SK-N-MC (cell line): ENCODE data around the gene ADARB2.

Experiments used
- DNase-seq: peaks from one replicate; pipeline ENCODE4 v3.0.0-alpha.2; 2011; ENCODE audit warnings: low read depth, low spot score
- H3K27ac ChIP-seq: fragments of 200-600 bp; sonication (generic); 2 replicates; pipeline ENCODE4 v1.5.1; 2016; ENCODE audit warnings: mixed run types
- H3K36me3 ChIP-seq: fragments of 200-600 bp; sonication (generic); 2 replicates; pipeline ENCODE4 v1.6.1; 2017; ENCODE audit warnings: antibody characterized with exemption, low read length, mixed read lengths; ENCODE audit not compliant: insufficient read depth
- H3K4me3 ChIP-seq: fragments of 200-600 bp; sonication (generic); 2 replicates; pipeline ENCODE4 v1.5.1; 2016
- H3K9ac ChIP-seq: fragments of 200-600 bp; sonication (generic); 2 replicates; pipeline ENCODE4 v1.8.0; 2017; ENCODE audit warnings: mixed run types, mixed read lengths; ENCODE audit not compliant: insufficient read length
- H3K9me3 ChIP-seq: fragments of 200-600 bp; sonication (generic); 2 replicates; pipeline ENCODE4 v1.6.1; 2017; ENCODE audit warnings: low read depth, mild to moderate bottlenecking, antibody characterized with exemption, low read length, moderate library complexity, mixed read lengths
- EZH2 ChIP-seq: fragments of 200-600 bp; sonication (generic); IDR thresholded peaks from one replicate; pipeline ENCODE4 v1.6.1; 2017; ENCODE audit warnings: antibody characterized with exemption
- FOXP2 ChIP-seq: optimal IDR thresholded peaks from 2 replicates; pipeline ENCODE3; 2011; ENCODE audit warnings: mild to moderate bottlenecking, moderate library complexity; ENCODE audit not compliant: insufficient read depth; ENCODE audit errors: extremely low read length, control extremely low read depth
- POLR2AphosphoS5 ChIP-seq: IDR thresholded peaks from 2 replicates; pipeline ENCODE4 v1.6.1; 2012; ENCODE audit warnings: mild to moderate bottlenecking, low read depth, low read length, borderline replicate concordance

ADARB2 gene

GRCh38 chr10:1709161-1709560, 28.2 kb downstream of the ADARB2 start:
- peaks cover 5% of the 10 kb centered on the region for H3K36me3 ChIP-seq
- no peak overlapping the region for H3K4me3 ChIP-seq
- no peak overlapping the region for H3K9ac ChIP-seq
- H3K9me3 ChIP-seq, result no peaks in the 10 kb centered on the region
- no peak for TF ChIP-seq FOXP2
- TF ChIP-seq POLR2AphosphoS5, result no peak
- no peak for TF ChIP-seq EZH2
- H3K27ac ChIP-seq, result peak overlapping the region; percentile 67; the same call in 1 of the 2 replicates
- no peak for DNase-seq

- no peak for DNase-seq
- TF ChIP-seq EZH2, result no peak
- TF ChIP-seq FOXP2, result no peak
- no peak for TF ChIP-seq POLR2AphosphoS5
- H3K27ac ChIP-seq, result no peak overlapping the region
- H3K9ac ChIP-seq, result no peak overlapping the region
- peaks cover 5% of the 10 kb centered on the region for H3K36me3 ChIP-seq
- H3K9me3 ChIP-seq, result no peaks in the 10 kb centered on the region
- no peak overlapping the region for H3K4me3 ChIP-seq
Measured at GRCh38 chr10:1708746-1709145, 28.6 kb downstream of the ADARB2 start.

GRCh38 chr10:1706711-1707110, 30.6 kb downstream of the ADARB2 start:
- DNase-seq, result no peak
- H3K9ac ChIP-seq, result no peak overlapping the region
- H3K36me3 ChIP-seq, result peaks cover 9% of the 10 kb centered on the region

GRCh38 chr10:1706256-1706655, 31.1 kb downstream of the ADARB2 start:
- Histone ChIP-seq H3K27ac (no peak overlapping the region), H3K9ac (no peak overlapping the region), H3K36me3 (peaks cover 9% of the 10 kb centered on the region), H3K4me3 (no peak overlapping the region), H3K9me3 (no peaks in the 10 kb centered on the region)
- DNase-seq, result no peak
- TF ChIP-seq EZH2 (no peak), FOXP2 (no peak), POLR2AphosphoS5 (no peak)

More at GRCh38 chr10:1706711-1707110, 30.6 kb downstream of the ADARB2 start:
- Histone ChIP-seq H3K9me3 (no peaks in the 10 kb centered on the region), H3K27ac (no peak overlapping the region), H3K4me3 (no peak overlapping the region)
- TF ChIP-seq FOXP2 (no peak), EZH2 (no peak)

- no peak overlapping the region for H3K27ac ChIP-seq
- DNase-seq, result no peak
- peaks cover 4% of the 10 kb centered on the region; the same call in 1 of the 2 replicates for H3K36me3 ChIP-seq
- no peak overlapping the region for H3K9ac ChIP-seq
- H3K4me3 ChIP-seq, result no peak overlapping the region
- no peaks in the 10 kb centered on the region for H3K9me3 ChIP-seq
- no peak for TF ChIP-seq POLR2AphosphoS5
- no peak for TF ChIP-seq EZH2
- TF ChIP-seq FOXP2, result no peak
Measured at GRCh38 chr10:1698185-1698584, 39.1 kb downstream of the ADARB2 start.

- H3K9ac ChIP-seq, result no peak overlapping the region
- H3K36me3 ChIP-seq, result no peaks in the 10 kb centered on the region; the same call in 1 of the 2 replicates
- no peak for DNase-seq
- TF ChIP-seq EZH2 (no peak), POLR2AphosphoS5 (no peak), FOXP2 (no peak)
- no peaks in the 10 kb centered on the region for H3K9me3 ChIP-seq
- H3K27ac ChIP-seq, result no peak overlapping the region
- no peak overlapping the region for H3K4me3 ChIP-seq
Measured at GRCh38 chr10:1696106-1696505, 41.2 kb downstream of the ADARB2 start.

GRCh38 chr10:1690086-1690485, 47.2 kb downstream of the ADARB2 start:
- H3K4me3 ChIP-seq, result no peak overlapping the region
- H3K9ac ChIP-seq, result no peak overlapping the region
- no peak overlapping the region for H3K27ac ChIP-seq
- H3K36me3 ChIP-seq, result no peaks in the 10 kb centered on the region
- TF ChIP-seq FOXP2, result no peak
- no peak for TF ChIP-seq EZH2
- no peak for TF ChIP-seq POLR2AphosphoS5
- DNase-seq, result no peak
- no peaks in the 10 kb centered on the region for H3K9me3 ChIP-seq

- TF ChIP-seq EZH2, result no peak
- no peak for TF ChIP-seq FOXP2
- TF ChIP-seq POLR2AphosphoS5, result no peak
- no peak overlapping the region for H3K27ac ChIP-seq
- H3K4me3 ChIP-seq, result no peak overlapping the region
- no peak overlapping the region for H3K9ac ChIP-seq
- H3K9me3 ChIP-seq, result no peaks in the 10 kb centered on the region
- no peak for DNase-seq
- no peaks in the 10 kb centered on the region for H3K36me3 ChIP-seq
Measured at GRCh38 chr10:1688531-1688930, 48.8 kb downstream of the ADARB2 start.

- no peak for TF ChIP-seq POLR2AphosphoS5
- TF ChIP-seq FOXP2, result no peak
- TF ChIP-seq EZH2, result no peak
- H3K27ac ChIP-seq, result no peak overlapping the region
- DNase-seq, result no peak
- no peaks in the 10 kb centered on the region for H3K9me3 ChIP-seq
- no peaks in the 10 kb centered on the region for H3K36me3 ChIP-seq
- H3K9ac ChIP-seq, result no peak overlapping the region
- no peak overlapping the region for H3K4me3 ChIP-seq
Measured at GRCh38 chr10:1687623-1688150, 49.6 kb downstream of the ADARB2 start.
